HG02973 (cell line): ENCODE measurements around the gene RASA4.
"Not testable (repeated sequence)": the region's sequence is repeated elsewhere in the genome, so short reads cannot be mapped to it uniquely, and the experiment has no call there.

Source experiments
- ATAC-seq: cut with Tn5 transposase; IDR thresholded peaks from one replicate; pipeline ENCODE4 v1.9.1; 2021; ENCODE audit warnings: moderate library complexity; ENCODE audit not compliant: unreplicated experiment

The RASA4 gene

GRCh38 chr7:102606848-102607247, 9.7 kb downstream of the RASA4 start:
- not testable (repeated sequence) for ATAC-seq

- not testable (repeated sequence) for ATAC-seq
Observed at GRCh38 chr7:102604431-102605145, 12.0 kb downstream of the RASA4 start.

GRCh38 chr7:102602317-102602716, 14.2 kb downstream of the RASA4 start:
- not testable (repeated sequence) for ATAC-seq

- not testable (repeated sequence) for ATAC-seq
Observed at GRCh38 chr7:102599699-102600098, 16.9 kb downstream of the RASA4 start.

- not testable (repeated sequence) for ATAC-seq
Observed at GRCh38 chr7:102596036-102596435, 20.5 kb downstream of the RASA4 start.

GRCh38 chr7:102593637-102594334, 22.8 kb downstream of the RASA4 start:
- ATAC-seq = peak; percentile 53

- peak; percentile 39 for ATAC-seq
Observed at GRCh38 chr7:102592477-102593019, 24.0 kb downstream of the RASA4 start.

GRCh38 chr7:102589857-102590256, 26.7 kb downstream of the RASA4 start:
- peak; percentile 42 for ATAC-seq

- ATAC-seq = not testable (repeated sequence)
Observed at GRCh38 chr7:102583495-102583894, 33.1 kb downstream of the RASA4 start.

GRCh38 chr7:102581722-102582121, 34.8 kb downstream of the RASA4 start:
- not testable (repeated sequence) for ATAC-seq

GRCh38 chr7:102578486-102578885, 38.1 kb downstream of the RASA4 start:
- not testable (repeated sequence) for ATAC-seq

- ATAC-seq = not testable (repeated sequence)
Observed at GRCh38 chr7:102577315-102578240, 39.0 kb downstream of the RASA4 start.

GRCh38 chr7:102576363-102576762, 40.2 kb downstream of the RASA4 start:
- ATAC-seq = not testable (repeated sequence)

- not testable (repeated sequence) for ATAC-seq
Observed at GRCh38 chr7:102574607-102575006, 41.9 kb downstream of the RASA4 start.

GRCh38 chr7:102572261-102573239, 44.0 kb downstream of the RASA4 start, which contains the start of gene POLR2J3:
Gene POLR2J3, minus strand, starts transcription at chr7:102572583. Its CDS starts 62 bp downstream, at chr7:102572521.
- peak; percentile 82 for ATAC-seq

GRCh38 chr7:102568620-102569019, 47.9 kb downstream of the RASA4 start:
- not testable (repeated sequence) for ATAC-seq

GRCh38 chr7:102550808-102551422, 65.6 kb downstream of the RASA4 start, which contains the start of gene SPDYE2:
Gene SPDYE2, plus strand, starts transcription at chr7:102551226. Its CDS starts 2,030 bp downstream, at chr7:102553256.
- ATAC-seq = not testable (repeated sequence)

GRCh38 chr7:102546353-102546752, 70.2 kb downstream of the RASA4 start:
- peak; percentile 79 for ATAC-seq

GRCh38 chr7:102545288-102545687, 71.3 kb downstream of the RASA4 start:
- not testable (repeated sequence) for ATAC-seq
